ENCODE measurements around the gene DMXL1. TPM values are rescaled to one million over a fixed set of nuclear protein-coding genes. Genes with fewer than 3 reads are reported as not detected.

Gene DMXL1
- total and polyA plus RNA-seq, 4 donors, result 8.8 to 125 (median 27.0) TPM

GRCh38 chr5:119212026-119212425 is 141.1 kb downstream of the DMXL1 start:
- no peaks in the 10 kb centered on the region for H3K27me3 ChIP-seq (ENCODE audit: control insufficient read depth in 3 of 3, insufficient read depth in 3 of 3, low read length in 2 of 3)
- no peak for TF ChIP-seq CTCF (IDR thresholded peaks at IDR 0.05; ENCODE audit: control extremely low read depth, extremely low read depth)
- no peak overlapping the region for H3K9ac ChIP-seq (ENCODE audit: insufficient read depth in 1 of 2, low read length in 2 of 2)
- no peak overlapping the region for H3K4me3 ChIP-seq
- H3K27ac ChIP-seq (ENCODE audit: low read depth in 1 of 2, low read length in 1 of 2), result peak overlapping the region in 1 of 2 donors; percentile 12
- WGBS, 2 donors, result 98 to 100% methylated on average over 2 of the region's 2 CpGs
- H3K36me3 ChIP-seq (ENCODE audit: control insufficient read depth in 4 of 4, insufficient read depth in 4 of 4, low read length in 4 of 4), result peaks cover 0 to 8% (median 2%) of the 10 kb centered on the region in 4 donors
- ATAC-seq (ENCODE audit: insufficient read depth, low FRiP score) (no peak), DNase-seq (no peak)
- no peaks in the 10 kb centered on the region for H3K9me3 ChIP-seq (ENCODE audit: control insufficient read depth in 4 of 4, insufficient read depth in 3 of 4, low read length in 3 of 4)
- H3K4me1 ChIP-seq (ENCODE audit: control insufficient read depth in 5 of 5, insufficient read depth in 5 of 5, low read length in 5 of 5), result peaks cover 0 to 2% (median 0%) of the 10 kb centered on the region in 5 donors

- ATAC-seq (ENCODE audit: insufficient read depth, low FRiP score) (no peak), DNase-seq (no peak)
- H3K4me3 ChIP-seq, result no peak overlapping the region
- H3K27ac ChIP-seq (ENCODE audit: low read depth in 1 of 2, low read length in 1 of 2), result no peak overlapping the region
- H3K27me3 ChIP-seq (ENCODE audit: control insufficient read depth in 3 of 3, insufficient read depth in 3 of 3, low read length in 2 of 3), result no peaks in the 10 kb centered on the region
- no peak for TF ChIP-seq CTCF (IDR thresholded peaks at IDR 0.05; ENCODE audit: control extremely low read depth, extremely low read depth)
- no peak overlapping the region for H3K9ac ChIP-seq (ENCODE audit: insufficient read depth in 1 of 2, low read length in 2 of 2)
- H3K36me3 ChIP-seq (ENCODE audit: control insufficient read depth in 4 of 4, insufficient read depth in 4 of 4, low read length in 4 of 4), result peaks cover 0 to 8% (median 2%) of the 10 kb centered on the region in 4 donors
- peaks cover 0 to 2% (median 0%) of the 10 kb centered on the region in 5 donors for H3K4me1 ChIP-seq (ENCODE audit: control insufficient read depth in 5 of 5, insufficient read depth in 5 of 5, low read length in 5 of 5)
- H3K9me3 ChIP-seq (ENCODE audit: control insufficient read depth in 4 of 4, insufficient read depth in 3 of 4, low read length in 3 of 4), result no peaks in the 10 kb centered on the region
Measured at GRCh38 chr5:119212676-119213075, 141.8 kb downstream of the DMXL1 start.

GRCh38 chr5:119217183-119217582 is 146.3 kb downstream of the DMXL1 start:
- TF ChIP-seq CTCF (IDR thresholded peaks at IDR 0.05; ENCODE audit: control extremely low read depth, extremely low read depth), result no peak
- DNase-seq, result no peak
- Histone ChIP-seq H3K27me3 (ENCODE audit: control insufficient read depth in 3 of 3, insufficient read depth in 3 of 3, low read length in 2 of 3) (no peaks in the 10 kb centered on the region), H3K9ac (ENCODE audit: insufficient read depth in 1 of 2, low read length in 2 of 2) (no peak overlapping the region), H3K4me3 (no peak overlapping the region), H3K36me3 (ENCODE audit: control insufficient read depth in 4 of 4, insufficient read depth in 4 of 4, low read length in 4 of 4) (peaks cover 0 to 3% (median 0%) of the 10 kb centered on the region in 4 donors), H3K4me1 (ENCODE audit: control insufficient read depth in 5 of 5, insufficient read depth in 5 of 5, low read length in 5 of 5) (peaks cover 0 to 2% (median 0%) of the 10 kb centered on the region in 5 donors), H3K9me3 (ENCODE audit: control insufficient read depth in 4 of 4, insufficient read depth in 3 of 4, low read length in 3 of 4) (no peaks in the 10 kb centered on the region), H3K27ac (ENCODE audit: low read depth in 1 of 2, low read length in 1 of 2) (no peak overlapping the region)
- ATAC-seq (ENCODE audit: insufficient read depth, low FRiP score), result no peak
- WGBS, 2 donors, result 95 to 97% methylated on average over 3 of the region's 3 CpGs
